HG02973 (cell line): ENCODE measurements around the gene PTPRM.
"Not testable (repeated sequence)": the region's sequence is repeated elsewhere in the genome, so short reads cannot be mapped to it uniquely, and the experiment has no call there.

Experiments
- ATAC-seq: cut with Tn5 transposase; IDR thresholded peaks from one replicate; pipeline ENCODE4 v1.9.1; 2021; ENCODE audit warnings: moderate library complexity; ENCODE audit not compliant: unreplicated experiment

The PTPRM gene

GRCh38 chr18:8031496-8031895 is 464.4 kb downstream of the PTPRM start:
- no peak for ATAC-seq

GRCh38 chr18:8034674-8035073 is 467.6 kb downstream of the PTPRM start:
- no peak for ATAC-seq

- ATAC-seq = no peak
Observed at GRCh38 chr18:8036551-8036950, 469.4 kb downstream of the PTPRM start.

GRCh38 chr18:8037296-8037695 is 470.2 kb downstream of the PTPRM start:
- ATAC-seq = no peak

GRCh38 chr18:8040021-8040420 is 472.9 kb downstream of the PTPRM start:
- ATAC-seq = no peak

GRCh38 chr18:8041526-8042111 is 474.5 kb downstream of the PTPRM start:
- no peak for ATAC-seq

GRCh38 chr18:8044004-8044403 is 476.9 kb downstream of the PTPRM start:
- no peak for ATAC-seq

GRCh38 chr18:8045160-8045883 is 478.2 kb downstream of the PTPRM start:
- ATAC-seq = no peak

GRCh38 chr18:8045884-8046281 is 478.8 kb downstream of the PTPRM start:
- ATAC-seq = no peak

- ATAC-seq = no peak
Observed at GRCh38 chr18:8046441-8046840, 479.3 kb downstream of the PTPRM start.

GRCh38 chr18:8049147-8049546 is 482.0 kb downstream of the PTPRM start:
- no peak for ATAC-seq

GRCh38 chr18:8050616-8051329 is 483.7 kb downstream of the PTPRM start:
- no peak for ATAC-seq

GRCh38 chr18:8051453-8051852 is 484.3 kb downstream of the PTPRM start:
- ATAC-seq = no peak

GRCh38 chr18:8052237-8052701 is 485.2 kb downstream of the PTPRM start:
- peak; percentile 82 for ATAC-seq

GRCh38 chr18:8056723-8057122 is 489.6 kb downstream of the PTPRM start:
- no peak for ATAC-seq

GRCh38 chr18:8063152-8063551 is 496.0 kb downstream of the PTPRM start:
- not testable (repeated sequence) for ATAC-seq

GRCh38 chr18:8063733-8064132 is 496.6 kb downstream of the PTPRM start:
- no peak for ATAC-seq

- ATAC-seq = no peak
Observed at GRCh38 chr18:8065284-8065683, 498.2 kb downstream of the PTPRM start.

GRCh38 chr18:8065773-8066172 is 498.7 kb downstream of the PTPRM start:
- ATAC-seq = no peak

GRCh38 chr18:8069708-8070107 is 502.6 kb downstream of the PTPRM start:
- no peak for ATAC-seq

- ATAC-seq = no peak
Observed at GRCh38 chr18:8073167-8073566, 506.1 kb downstream of the PTPRM start.

GRCh38 chr18:8080092-8080491 is 513.0 kb downstream of the PTPRM start:
- ATAC-seq = no peak
